WTC11 (cell line): ENCODE measurements around the gene RGL1. TPM values are rescaled to one million over a fixed set of nuclear protein-coding genes. Genes with fewer than 3 reads are reported as not detected.
A peak's percentile ranks its signal among the peaks of the same experiment; 100 is the strongest.

Experiments used
- ATAC-seq: fragments of 200-7000 bp; cut with Tn5 transposase; 2 replicates; pipeline ENCODE4 v1.10.0; 2021; ENCODE audit warnings: mild to moderate bottlenecking, moderate library complexity
- CTCF ChIA-PET: fragments of 300-600 bp; sonication (Branson Sonifier 250); formaldehyde crosslinking; loops from one replicate; lab custom pipeline; 2021; ENCODE audit warnings: antibody characterized with exemption; lab: Charles Lee
- POLR2A ChIA-PET: fragments of 350-600 bp; sonication (Branson Sonifier 250); formaldehyde crosslinking; loops from one replicate; lab custom pipeline; 2021; ENCODE audit warnings: antibody characterized with exemption; lab: Charles Lee
- DNase-seq: peaks from one replicate; pipeline ENCODE4 v3.0.0; 2021; ENCODE audit warnings: low spot score
- H3K27ac Mint-ChIP-seq: 2 replicates; pipeline ENCODE4 v1.8.0; 2021; ENCODE audit warnings: mixed read lengths
- H3K27me3 Mint-ChIP-seq: 2 replicates; pipeline ENCODE4 v1.8.0; 2021; ENCODE audit warnings: low read depth, mild to moderate bottlenecking, moderate library complexity, mixed read lengths
- H3K36me3 Mint-ChIP-seq: 2 replicates; pipeline ENCODE4 v1.8.0; 2021; ENCODE audit warnings: mixed read lengths
- H3K4me1 Mint-ChIP-seq: 2 replicates; pipeline ENCODE4 v1.8.0; 2022; ENCODE audit warnings: mixed read lengths
- H3K4me3 Mint-ChIP-seq: 2 replicates; pipeline ENCODE4 v1.8.0; 2021; ENCODE audit warnings: mild to moderate bottlenecking, moderate library complexity, mixed read lengths
- H3K9me3 Mint-ChIP-seq: 2 replicates; pipeline ENCODE4 v1.8.0; 2021; ENCODE audit warnings: mixed read lengths
- EMX1 ChIP-seq: fragments of 250-450 bp; sonication (Bioruptor Pico); IDR thresholded peaks from 2 replicates; pipeline ENCODE4 v1.8.0; 2021; ENCODE audit warnings: mild to moderate bottlenecking
- GRHL2 ChIP-seq: fragments of 250-450 bp; sonication (Bioruptor Pico); IDR thresholded peaks from 2 replicates; pipeline ENCODE4 v1.8.0; 2022; ENCODE audit warnings: mild to moderate bottlenecking, moderate library complexity; ENCODE audit not compliant: insufficient replicate concordance, severe bottlenecking
- NR3C1 ChIP-seq: sonication (generic); formaldehyde crosslinking; conservative IDR thresholded peaks from 2 replicates; pipeline ENCODE4 v1.8.1; 2023; ENCODE audit warnings: low read depth, mild to moderate bottlenecking, missing genetic modification reagents
- OVOL2 ChIP-seq: fragments of 250-450 bp; sonication (Bioruptor Pico); IDR thresholded peaks from 2 replicates; pipeline ENCODE4 v1.9.0; 2021; ENCODE audit warnings: mild to moderate bottlenecking, borderline replicate concordance
- SP1 ChIP-seq: sonication (generic); formaldehyde crosslinking; conservative IDR thresholded peaks from 2 replicates; pipeline ENCODE4 v1.8.1; 2022; ENCODE audit warnings: missing genetic modification reagents
- ZNF232 ChIP-seq: sonication (generic); formaldehyde crosslinking; IDR thresholded peaks from 2 replicates; pipeline ENCODE4 v1.8.0; 2022; ENCODE audit warnings: mild to moderate bottlenecking, missing genetic modification reagents
- ZNF263 ChIP-seq: sonication (generic); formaldehyde crosslinking; IDR thresholded peaks from 2 replicates; pipeline ENCODE4 v1.8.1; 2022; ENCODE audit warnings: low read depth, mild to moderate bottlenecking, moderate library complexity, missing genetic modification reagents
- total RNA-seq: library from RNA; stranded (reverse); gene quantifications from 3 replicates; pipeline ENCODE4 v1.2.3, GENCODE V29; 2021
- TF ChIP-seq, protein P1 (sequence below): fragments of 250-450 bp; sonication (Bioruptor Pico); IDR thresholded peaks from 2 replicates; pipeline ENCODE4 v1.9.0; 2021; ENCODE audit warnings: mild to moderate bottlenecking
- TF ChIP-seq, protein P2 (sequence below): sonication (generic); formaldehyde crosslinking; IDR thresholded peaks from 2 replicates; pipeline ENCODE4 v1.8.0; 2022; ENCODE audit warnings: mild to moderate bottlenecking, missing genetic modification reagents
- TF ChIP-seq, protein P3 (sequence below): sonication (generic); formaldehyde crosslinking; IDR thresholded peaks from 2 replicates; pipeline ENCODE4 v1.8.1; 2022; ENCODE audit warnings: low read depth, missing genetic modification reagents, borderline replicate concordance
- TF ChIP-seq, protein P4 (sequence below): fragments of 200-600 bp; IDR thresholded peaks from 2 replicates; pipeline ENCODE4 v1.8.0; 2022; ENCODE audit warnings: antibody characterized with exemption
- TF ChIP-seq, protein P5 (sequence below): sonication (generic); formaldehyde crosslinking; IDR thresholded peaks from 2 replicates; pipeline ENCODE4 v1.8.1; 2022; ENCODE audit warnings: mild to moderate bottlenecking, moderate library complexity, missing genetic modification reagents
- TF ChIP-seq, protein P6 (sequence below): sonication (generic); formaldehyde crosslinking; IDR thresholded peaks from 2 replicates; pipeline ENCODE4 v1.8.0; 2022; ENCODE audit warnings: missing genetic modification reagents

Gene RGL1
- total RNA-seq, 1 experiment from 2014 or later = 1.5 TPM

DNA sequence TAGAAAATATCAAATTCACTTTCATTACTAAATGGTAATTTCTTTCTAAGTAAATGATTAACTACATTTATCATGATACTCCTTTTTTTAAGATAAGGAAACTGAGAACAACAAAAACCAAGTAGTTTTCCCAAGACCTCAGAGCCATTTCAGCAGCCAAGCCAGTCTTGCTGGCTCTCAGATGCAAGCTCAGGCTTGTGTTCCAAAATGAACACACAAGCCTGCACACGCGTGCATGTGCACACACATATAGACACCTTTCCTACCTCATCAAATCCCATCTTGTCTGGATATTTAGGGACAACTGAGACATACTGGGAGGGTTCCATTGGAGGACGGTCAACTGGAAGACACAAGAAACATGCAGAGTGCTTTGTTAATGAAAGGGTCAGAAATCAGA is 149.6 kb downstream of the RGL1 start:
- no peaks in the 10 kb centered on the region for H3K36me3 Mint-ChIP-seq
- CTCF ChIA-PET = interaction anchor here (1.7 kb wide), 1 partner anchor 737 kb away, joined by 4 read pairs; no protein-coding TSS in a partner anchor

DNA sequence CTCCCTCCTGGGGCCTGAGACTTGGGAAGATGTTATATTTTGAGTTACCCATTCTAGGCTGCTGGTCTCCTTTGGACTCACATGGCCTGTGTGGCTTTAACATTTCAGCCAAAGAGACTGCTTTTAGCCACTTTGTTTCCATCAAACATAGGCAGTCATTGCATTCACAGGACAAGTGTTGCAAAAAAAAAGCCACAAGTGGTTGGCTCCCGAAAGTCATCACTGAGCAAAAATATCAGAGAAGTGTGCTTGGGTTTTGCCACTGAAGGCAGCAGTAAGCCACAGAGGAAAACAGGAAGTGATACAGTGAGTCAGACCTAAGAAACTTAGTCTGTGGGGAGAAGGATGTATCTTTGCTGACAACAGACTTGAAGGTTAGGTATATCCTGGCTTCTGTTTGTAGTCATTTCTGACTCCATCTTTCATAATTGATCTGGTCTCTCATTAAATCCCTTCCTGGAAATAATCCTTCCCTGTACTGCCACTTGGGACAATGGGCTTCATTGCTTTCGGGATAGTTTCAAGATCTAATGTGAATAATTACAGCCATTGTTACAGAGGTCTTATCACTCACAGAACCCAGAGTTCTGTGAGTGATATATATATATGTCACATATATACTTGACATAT is 151.8 kb downstream of the RGL1 start:
- Mint-ChIP-seq H3K4me3 (no peak overlapping the region), H3K36me3 (no peaks in the 10 kb centered on the region), H3K4me1 (no peaks in the 10 kb centered on the region), H3K9me3 (no peaks in the 10 kb centered on the region), H3K27me3 (no peaks in the 10 kb centered on the region; the same call in 1 of the 2 replicates), H3K27ac (no peak overlapping the region)
- CTCF ChIA-PET = interaction anchor here (0.7 kb wide), 1 partner anchor 10 kb away, joined by 4 read pairs; no protein-coding TSS in a partner anchor
- POLR2A ChIA-PET = no interaction called here
- ATAC-seq (peak; percentile 52; the same call in 1 of the 2 replicates), DNase-seq (no peak)
- TF ChIP-seq ZNF232 (no peak), ZNF263 (CRISPR knock-in tag) (no peak), GRHL2 (CRISPR knock-in tag) (no peak)
- TF ChIP-seq, protein P1, sequence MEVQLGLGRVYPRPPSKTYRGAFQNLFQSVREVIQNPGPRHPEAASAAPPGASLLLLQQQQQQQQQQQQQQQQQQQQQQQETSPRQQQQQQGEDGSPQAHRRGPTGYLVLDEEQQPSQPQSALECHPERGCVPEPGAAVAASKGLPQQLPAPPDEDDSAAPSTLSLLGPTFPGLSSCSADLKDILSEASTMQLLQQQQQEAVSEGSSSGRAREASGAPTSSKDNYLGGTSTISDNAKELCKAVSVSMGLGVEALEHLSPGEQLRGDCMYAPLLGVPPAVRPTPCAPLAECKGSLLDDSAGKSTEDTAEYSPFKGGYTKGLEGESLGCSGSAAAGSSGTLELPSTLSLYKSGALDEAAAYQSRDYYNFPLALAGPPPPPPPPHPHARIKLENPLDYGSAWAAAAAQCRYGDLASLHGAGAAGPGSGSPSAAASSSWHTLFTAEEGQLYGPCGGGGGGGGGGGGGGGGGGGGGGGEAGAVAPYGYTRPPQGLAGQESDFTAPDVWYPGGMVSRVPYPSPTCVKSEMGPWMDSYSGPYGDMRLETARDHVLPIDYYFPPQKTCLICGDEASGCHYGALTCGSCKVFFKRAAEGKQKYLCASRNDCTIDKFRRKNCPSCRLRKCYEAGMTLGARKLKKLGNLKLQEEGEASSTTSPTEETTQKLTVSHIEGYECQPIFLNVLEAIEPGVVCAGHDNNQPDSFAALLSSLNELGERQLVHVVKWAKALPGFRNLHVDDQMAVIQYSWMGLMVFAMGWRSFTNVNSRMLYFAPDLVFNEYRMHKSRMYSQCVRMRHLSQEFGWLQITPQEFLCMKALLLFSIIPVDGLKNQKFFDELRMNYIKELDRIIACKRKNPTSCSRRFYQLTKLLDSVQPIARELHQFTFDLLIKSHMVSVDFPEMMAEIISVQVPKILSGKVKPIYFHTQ = no peak
- TF ChIP-seq, protein P2, sequence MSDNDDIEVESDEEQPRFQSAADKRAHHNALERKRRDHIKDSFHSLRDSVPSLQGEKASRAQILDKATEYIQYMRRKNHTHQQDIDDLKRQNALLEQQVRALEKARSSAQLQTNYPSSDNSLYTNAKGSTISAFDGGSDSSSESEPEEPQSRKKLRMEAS = no peak

More for the DNA sequence above, 149.6 kb downstream of the RGL1 start:
- Mint-ChIP-seq H3K4me1 (no peaks in the 10 kb centered on the region), H3K9me3 (no peaks in the 10 kb centered on the region), H3K27me3 (peaks cover 5% of the 10 kb centered on the region), H3K27ac (no peak overlapping the region), H3K4me3 (no peak overlapping the region)
- ATAC-seq (no peak), DNase-seq (no peak)
- TF ChIP-seq SP1 (CRISPR knock-in tag) (no peak), NR3C1 (no peak), EMX1 (no peak), OVOL2 (CRISPR knock-in tag) (no peak)
- TF ChIP-seq, protein P3, sequence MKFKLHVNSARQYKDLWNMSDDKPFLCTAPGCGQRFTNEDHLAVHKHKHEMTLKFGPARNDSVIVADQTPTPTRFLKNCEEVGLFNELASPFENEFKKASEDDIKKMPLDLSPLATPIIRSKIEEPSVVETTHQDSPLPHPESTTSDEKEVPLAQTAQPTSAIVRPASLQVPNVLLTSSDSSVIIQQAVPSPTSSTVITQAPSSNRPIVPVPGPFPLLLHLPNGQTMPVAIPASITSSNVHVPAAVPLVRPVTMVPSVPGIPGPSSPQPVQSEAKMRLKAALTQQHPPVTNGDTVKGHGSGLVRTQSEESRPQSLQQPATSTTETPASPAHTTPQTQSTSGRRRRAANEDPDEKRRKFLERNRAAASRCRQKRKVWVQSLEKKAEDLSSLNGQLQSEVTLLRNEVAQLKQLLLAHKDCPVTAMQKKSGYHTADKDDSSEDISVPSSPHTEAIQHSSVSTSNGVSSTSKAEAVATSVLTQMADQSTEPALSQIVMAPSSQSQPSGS (CRISPR knock-in tag) = no peak
- TF ChIP-seq, protein P4, sequence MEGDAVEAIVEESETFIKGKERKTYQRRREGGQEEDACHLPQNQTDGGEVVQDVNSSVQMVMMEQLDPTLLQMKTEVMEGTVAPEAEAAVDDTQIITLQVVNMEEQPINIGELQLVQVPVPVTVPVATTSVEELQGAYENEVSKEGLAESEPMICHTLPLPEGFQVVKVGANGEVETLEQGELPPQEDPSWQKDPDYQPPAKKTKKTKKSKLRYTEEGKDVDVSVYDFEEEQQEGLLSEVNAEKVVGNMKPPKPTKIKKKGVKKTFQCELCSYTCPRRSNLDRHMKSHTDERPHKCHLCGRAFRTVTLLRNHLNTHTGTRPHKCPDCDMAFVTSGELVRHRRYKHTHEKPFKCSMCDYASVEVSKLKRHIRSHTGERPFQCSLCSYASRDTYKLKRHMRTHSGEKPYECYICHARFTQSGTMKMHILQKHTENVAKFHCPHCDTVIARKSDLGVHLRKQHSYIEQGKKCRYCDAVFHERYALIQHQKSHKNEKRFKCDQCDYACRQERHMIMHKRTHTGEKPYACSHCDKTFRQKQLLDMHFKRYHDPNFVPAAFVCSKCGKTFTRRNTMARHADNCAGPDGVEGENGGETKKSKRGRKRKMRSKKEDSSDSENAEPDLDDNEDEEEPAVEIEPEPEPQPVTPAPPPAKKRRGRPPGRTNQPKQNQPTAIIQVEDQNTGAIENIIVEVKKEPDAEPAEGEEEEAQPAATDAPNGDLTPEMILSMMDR = no peak
- TF ChIP-seq, protein P5, sequence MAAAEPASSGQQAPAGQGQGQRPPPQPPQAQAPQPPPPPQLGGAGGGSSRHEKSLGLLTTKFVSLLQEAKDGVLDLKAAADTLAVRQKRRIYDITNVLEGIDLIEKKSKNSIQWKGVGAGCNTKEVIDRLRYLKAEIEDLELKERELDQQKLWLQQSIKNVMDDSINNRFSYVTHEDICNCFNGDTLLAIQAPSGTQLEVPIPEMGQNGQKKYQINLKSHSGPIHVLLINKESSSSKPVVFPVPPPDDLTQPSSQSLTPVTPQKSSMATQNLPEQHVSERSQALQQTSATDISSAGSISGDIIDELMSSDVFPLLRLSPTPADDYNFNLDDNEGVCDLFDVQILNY (CRISPR knock-in tag) = no peak
- TF ChIP-seq, protein P6, sequence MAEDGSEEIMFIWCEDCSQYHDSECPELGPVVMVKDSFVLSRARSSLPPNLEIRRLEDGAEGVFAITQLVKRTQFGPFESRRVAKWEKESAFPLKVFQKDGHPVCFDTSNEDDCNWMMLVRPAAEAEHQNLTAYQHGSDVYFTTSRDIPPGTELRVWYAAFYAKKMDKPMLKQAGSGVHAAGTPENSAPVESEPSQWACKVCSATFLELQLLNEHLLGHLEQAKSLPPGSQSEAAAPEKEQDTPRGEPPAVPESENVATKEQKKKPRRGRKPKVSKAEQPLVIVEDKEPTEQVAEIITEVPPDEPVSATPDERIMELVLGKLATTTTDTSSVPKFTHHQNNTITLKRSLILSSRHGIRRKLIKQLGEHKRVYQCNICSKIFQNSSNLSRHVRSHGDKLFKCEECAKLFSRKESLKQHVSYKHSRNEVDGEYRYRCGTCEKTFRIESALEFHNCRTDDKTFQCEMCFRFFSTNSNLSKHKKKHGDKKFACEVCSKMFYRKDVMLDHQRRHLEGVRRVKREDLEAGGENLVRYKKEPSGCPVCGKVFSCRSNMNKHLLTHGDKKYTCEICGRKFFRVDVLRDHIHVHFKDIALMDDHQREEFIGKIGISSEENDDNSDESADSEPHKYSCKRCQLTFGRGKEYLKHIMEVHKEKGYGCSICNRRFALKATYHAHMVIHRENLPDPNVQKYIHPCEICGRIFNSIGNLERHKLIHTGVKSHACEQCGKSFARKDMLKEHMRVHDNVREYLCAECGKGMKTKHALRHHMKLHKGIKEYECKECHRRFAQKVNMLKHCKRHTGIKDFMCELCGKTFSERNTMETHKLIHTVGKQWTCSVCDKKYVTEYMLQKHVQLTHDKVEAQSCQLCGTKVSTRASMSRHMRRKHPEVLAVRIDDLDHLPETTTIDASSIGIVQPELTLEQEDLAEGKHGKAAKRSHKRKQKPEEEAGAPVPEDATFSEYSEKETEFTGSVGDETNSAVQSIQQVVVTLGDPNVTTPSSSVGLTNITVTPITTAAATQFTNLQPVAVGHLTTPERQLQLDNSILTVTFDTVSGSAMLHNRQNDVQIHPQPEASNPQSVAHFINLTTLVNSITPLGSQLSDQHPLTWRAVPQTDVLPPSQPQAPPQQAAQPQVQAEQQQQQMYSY (CRISPR knock-in tag) = no peak
- POLR2A ChIA-PET = no interaction called here
